Measurements from ENCODE around the gene SLC35C1. TPM values are rescaled to one million over a fixed set of nuclear protein-coding genes. Genes with fewer than 3 reads are reported as not detected.
A peak's percentile ranks its signal among the peaks of the same experiment; 100 is the strongest.
"Not testable (repeated sequence)": the region's sequence is repeated elsewhere in the genome, so short reads cannot be mapped to it uniquely, and the experiment has no call there.

SLC35C1 gene
- total RNA-seq, 1 donor from 2014 or later = 13.3 TPM

GRCh38 chr11:45807792-45808238, 2.9 kb downstream of the SLC35C1 start:
- Mint-ChIP-seq H3K4me3 (peak overlapping the region; percentile 95), H3K27ac (ENCODE audit: unreplicated experiment) (no peak overlapping the region), H3K36me3 (ENCODE audit: low read depth) (no peaks in the 10 kb centered on the region), H3K27me3 (ENCODE audit: low read depth) (peaks cover 13% of the 10 kb centered on the region), H3K4me1 (peaks cover 32% of the 10 kb centered on the region), H3K9me3 (no peaks in the 10 kb centered on the region)
- DNase-seq (ENCODE audit: low read depth, low spot score) = no peak
- no peak for TF ChIP-seq CTCF (conservative IDR thresholded peaks at IDR 0.05)

GRCh38 chr11:45808427-45808826, 3.5 kb downstream of the SLC35C1 start:
- DNase-seq (ENCODE audit: low read depth, low spot score); H3K4me3 Mint-ChIP-seq; H3K36me3 Mint-ChIP-seq (ENCODE audit: low read depth): not testable (repeated sequence)

GRCh38 chr11:45809456-45810395, 4.8 kb downstream of the SLC35C1 start:
- no peak for DNase-seq (ENCODE audit: low read depth, low spot score)
- H3K9me3 Mint-ChIP-seq = no peaks in the 10 kb centered on the region
- no peak for TF ChIP-seq CTCF (conservative IDR thresholded peaks at IDR 0.05)
- H3K27ac Mint-ChIP-seq (ENCODE audit: unreplicated experiment) = peak overlapping the region; percentile 64
- H3K27me3 Mint-ChIP-seq (ENCODE audit: low read depth) = no peaks in the 10 kb centered on the region
- H3K4me1 Mint-ChIP-seq = peaks cover 32% of the 10 kb centered on the region
- H3K36me3 Mint-ChIP-seq (ENCODE audit: low read depth) = no peaks in the 10 kb centered on the region
- peak overlapping the region; percentile 57 for H3K4me3 Mint-ChIP-seq

More at GRCh38 chr11:45808427-45808826, 3.5 kb downstream of the SLC35C1 start:
- not testable (repeated sequence) for H3K27ac Mint-ChIP-seq (ENCODE audit: unreplicated experiment); H3K27me3 Mint-ChIP-seq (ENCODE audit: low read depth); H3K9me3 Mint-ChIP-seq
- peaks cover 32% of the 10 kb centered on the region for H3K4me1 Mint-ChIP-seq

DNA sequence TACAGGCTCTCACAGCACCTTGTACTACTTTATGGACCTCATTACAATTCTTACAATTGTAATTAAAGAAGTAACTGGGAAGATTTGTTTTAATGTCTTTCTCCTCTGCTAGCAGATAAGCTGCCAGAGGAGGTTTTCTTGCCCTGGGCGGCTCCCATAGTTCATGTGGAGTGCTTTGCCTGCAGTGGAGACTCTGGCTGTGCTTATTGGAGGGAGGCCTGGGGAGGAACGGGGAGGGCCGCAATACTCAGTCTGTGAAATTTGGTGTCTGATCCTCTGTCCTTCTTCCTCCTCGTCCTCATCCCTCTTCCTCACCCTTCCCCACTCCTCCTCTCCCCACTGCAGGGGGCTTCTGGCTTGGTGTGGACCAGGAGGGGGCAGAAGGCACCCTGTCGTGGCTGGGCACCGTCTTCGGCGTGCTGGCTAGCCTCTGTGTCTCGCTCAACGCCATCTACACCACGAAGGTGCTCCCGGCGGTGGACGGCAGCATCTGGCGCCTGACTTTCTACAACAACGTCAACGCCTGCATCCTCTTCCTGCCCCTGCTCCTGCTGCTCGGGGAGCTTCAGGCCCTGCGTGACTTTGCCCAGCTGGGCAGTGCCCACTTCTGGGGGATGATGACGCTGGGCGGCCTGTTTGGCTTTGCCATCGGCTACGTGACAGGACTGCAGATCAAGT, 5.6 kb downstream of the SLC35C1 start:
- Mint-ChIP-seq H3K27ac (ENCODE audit: unreplicated experiment) (no peak overlapping the region), H3K9me3 (no peaks in the 10 kb centered on the region)

GRCh38 chr11:45811109-45811435, 6.1 kb downstream of the SLC35C1 start:
- TF ChIP-seq CTCF (conservative IDR thresholded peaks at IDR 0.05) = no peak
- H3K27me3 Mint-ChIP-seq (ENCODE audit: low read depth) = no peaks in the 10 kb centered on the region
- no peak for DNase-seq (ENCODE audit: low read depth, low spot score)
- H3K4me1 Mint-ChIP-seq = peaks cover 33% of the 10 kb centered on the region
- no peak overlapping the region for H3K4me3 Mint-ChIP-seq
- no peaks in the 10 kb centered on the region for H3K36me3 Mint-ChIP-seq (ENCODE audit: low read depth)
- H3K27ac Mint-ChIP-seq (ENCODE audit: unreplicated experiment) = no peak overlapping the region
- no peaks in the 10 kb centered on the region for H3K9me3 Mint-ChIP-seq

More for the DNA sequence above, 5.6 kb downstream of the SLC35C1 start:
- no peaks in the 10 kb centered on the region for H3K27me3 Mint-ChIP-seq (ENCODE audit: low read depth)
- no peaks in the 10 kb centered on the region for H3K36me3 Mint-ChIP-seq (ENCODE audit: low read depth)
- peaks cover 33% of the 10 kb centered on the region for H3K4me1 Mint-ChIP-seq
- TF ChIP-seq CTCF (conservative IDR thresholded peaks at IDR 0.05) = no peak
- DNase-seq (ENCODE audit: low read depth, low spot score) = no peak
- H3K4me3 Mint-ChIP-seq = no peak overlapping the region

All from neural crest cell (in vitro differentiated cells).